Omental fat pad (tissue), 4 donors: ENCODE results near the gene MYBPC2. TPM values are rescaled to one million over a fixed set of nuclear protein-coding genes. Genes with fewer than 3 reads are reported as not detected.

ENCODE experiments used
- ATAC-seq: fragments of 150-250 bp; one replicate; pipeline ENCODE4 v1.9.1; 2016; ENCODE audit warnings: mild to moderate bottlenecking, moderate library complexity; ENCODE audit not compliant: low FRiP score
- DNase-seq: peaks from one replicate; pipeline ENCODE4 v3.0.0-alpha.2; 2019; ENCODE audit warnings: low spot score
- total RNA-seq, 4 donors: library from RNA; depleted of rRNA; stranded (reverse); fragments of >200 nt; gene quantifications; one replicate each; pipeline ENCODE4 v1.1.0, GENCODE V29; 2016
- TF ChIP-seq, protein P1 (sequence below), 3 donors: fragments of 450-650 bp; IDR thresholded peaks; one replicate each; pipeline ENCODE4 v1.5.1; 2016 to 2017; ENCODE audit warnings: antibody characterized with exemption in 3 of 3, mild to moderate bottlenecking in 3 of 3, moderate library complexity in 2 of 3

Gene MYBPC2
- total RNA-seq, 4 donors from 2014 or later, result 0.09 to 0.12 TPM; not detected in 2

DNA sequence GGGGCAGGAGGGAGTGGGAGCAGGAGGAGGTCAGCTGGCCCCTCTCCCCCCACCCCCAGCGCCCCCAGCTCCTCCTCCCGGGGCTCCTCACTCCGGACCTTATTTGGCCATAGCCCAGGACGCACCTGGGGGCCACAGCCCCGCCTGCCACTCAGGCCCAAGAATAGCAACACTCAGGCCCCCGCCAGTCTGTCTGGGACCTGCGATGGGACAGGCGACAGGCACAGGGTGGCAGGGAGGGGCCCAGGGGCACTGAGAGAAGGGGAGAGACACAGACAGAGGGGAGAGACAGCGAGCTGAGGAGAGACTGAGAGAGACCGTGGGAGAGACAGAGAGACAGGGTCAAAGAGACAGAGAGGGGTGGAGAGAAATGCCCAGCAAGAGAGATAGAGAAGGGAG lies 68.1 kb downstream of the MYBPC2 start:
- DNase-seq, result no peak
- no peak for ATAC-seq
- TF ChIP-seq, protein P1, sequence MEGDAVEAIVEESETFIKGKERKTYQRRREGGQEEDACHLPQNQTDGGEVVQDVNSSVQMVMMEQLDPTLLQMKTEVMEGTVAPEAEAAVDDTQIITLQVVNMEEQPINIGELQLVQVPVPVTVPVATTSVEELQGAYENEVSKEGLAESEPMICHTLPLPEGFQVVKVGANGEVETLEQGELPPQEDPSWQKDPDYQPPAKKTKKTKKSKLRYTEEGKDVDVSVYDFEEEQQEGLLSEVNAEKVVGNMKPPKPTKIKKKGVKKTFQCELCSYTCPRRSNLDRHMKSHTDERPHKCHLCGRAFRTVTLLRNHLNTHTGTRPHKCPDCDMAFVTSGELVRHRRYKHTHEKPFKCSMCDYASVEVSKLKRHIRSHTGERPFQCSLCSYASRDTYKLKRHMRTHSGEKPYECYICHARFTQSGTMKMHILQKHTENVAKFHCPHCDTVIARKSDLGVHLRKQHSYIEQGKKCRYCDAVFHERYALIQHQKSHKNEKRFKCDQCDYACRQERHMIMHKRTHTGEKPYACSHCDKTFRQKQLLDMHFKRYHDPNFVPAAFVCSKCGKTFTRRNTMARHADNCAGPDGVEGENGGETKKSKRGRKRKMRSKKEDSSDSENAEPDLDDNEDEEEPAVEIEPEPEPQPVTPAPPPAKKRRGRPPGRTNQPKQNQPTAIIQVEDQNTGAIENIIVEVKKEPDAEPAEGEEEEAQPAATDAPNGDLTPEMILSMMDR (IDR thresholded peaks at IDR 0.05), result no peak

DNA sequence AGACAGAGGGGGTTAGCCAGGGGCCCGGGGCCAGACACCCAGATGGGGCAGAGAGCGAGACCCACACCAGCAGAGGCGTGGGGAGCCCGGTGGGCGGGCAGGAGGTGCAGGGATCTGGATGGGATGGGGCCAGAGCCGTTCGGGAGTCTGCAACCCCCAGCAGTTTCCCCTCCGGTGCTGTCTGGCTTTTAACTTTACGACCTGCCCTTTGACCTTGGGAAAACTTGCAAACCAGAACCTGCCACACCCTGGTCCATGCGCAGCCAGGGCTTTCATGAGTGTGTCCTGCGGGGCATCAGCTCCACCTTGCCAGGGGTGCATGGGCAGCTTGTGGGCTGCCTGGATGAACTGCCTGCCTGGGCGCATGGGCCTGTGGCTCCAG lies 68.5 kb downstream of the MYBPC2 start:
- ATAC-seq (no peak), DNase-seq (no peak)
- TF ChIP-seq, protein P1 (IDR thresholded peaks at IDR 0.05), result no peak

DNA sequence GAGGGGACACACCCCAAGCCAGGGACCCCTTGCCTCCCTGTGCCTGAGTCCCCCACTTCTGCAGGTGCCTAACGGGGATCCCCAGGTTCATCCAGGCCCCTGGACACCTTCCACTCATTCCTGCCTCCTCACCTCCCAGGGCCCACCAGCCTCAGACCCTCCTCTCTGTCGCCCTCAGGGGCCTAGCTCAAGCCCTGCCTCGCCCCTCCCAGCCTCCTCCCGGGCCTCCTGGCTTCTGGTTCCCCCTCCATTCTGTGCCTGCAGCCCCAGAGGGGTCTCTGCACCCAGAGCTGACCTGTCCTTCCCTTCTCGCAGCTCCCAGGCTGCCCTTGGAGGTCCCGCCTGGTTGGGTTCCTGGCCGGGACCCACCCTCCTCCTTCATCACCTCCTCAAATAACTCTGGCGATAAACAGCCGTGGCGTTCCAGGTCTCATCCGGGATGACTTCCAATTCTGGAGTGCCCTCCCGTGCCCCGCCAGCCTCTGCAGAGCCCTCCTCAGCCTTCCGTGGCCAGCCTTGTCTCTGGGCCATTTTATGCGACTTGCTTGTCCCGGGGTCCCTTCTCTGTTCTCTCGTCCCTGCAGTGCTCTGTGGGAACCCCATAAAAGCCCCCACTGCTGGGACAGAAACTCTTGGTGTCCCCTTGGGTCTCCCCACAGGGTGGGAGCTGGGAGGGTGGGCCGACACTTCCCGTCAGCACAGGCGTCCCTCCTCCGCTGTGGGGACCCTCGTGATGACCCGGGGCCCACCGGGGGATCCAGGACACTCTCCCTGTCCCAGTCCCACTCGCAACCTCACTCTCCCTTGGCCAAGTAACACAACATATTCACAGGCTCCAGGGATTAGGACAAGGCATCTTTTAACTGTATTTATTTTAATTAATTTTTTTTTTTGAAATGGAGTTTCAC lies 69.1 kb downstream of the MYBPC2 start:
- DNase-seq (no peak), ATAC-seq (no peak)
- TF ChIP-seq, protein P1 (IDR thresholded peaks at IDR 0.05), result no peak

DNA sequence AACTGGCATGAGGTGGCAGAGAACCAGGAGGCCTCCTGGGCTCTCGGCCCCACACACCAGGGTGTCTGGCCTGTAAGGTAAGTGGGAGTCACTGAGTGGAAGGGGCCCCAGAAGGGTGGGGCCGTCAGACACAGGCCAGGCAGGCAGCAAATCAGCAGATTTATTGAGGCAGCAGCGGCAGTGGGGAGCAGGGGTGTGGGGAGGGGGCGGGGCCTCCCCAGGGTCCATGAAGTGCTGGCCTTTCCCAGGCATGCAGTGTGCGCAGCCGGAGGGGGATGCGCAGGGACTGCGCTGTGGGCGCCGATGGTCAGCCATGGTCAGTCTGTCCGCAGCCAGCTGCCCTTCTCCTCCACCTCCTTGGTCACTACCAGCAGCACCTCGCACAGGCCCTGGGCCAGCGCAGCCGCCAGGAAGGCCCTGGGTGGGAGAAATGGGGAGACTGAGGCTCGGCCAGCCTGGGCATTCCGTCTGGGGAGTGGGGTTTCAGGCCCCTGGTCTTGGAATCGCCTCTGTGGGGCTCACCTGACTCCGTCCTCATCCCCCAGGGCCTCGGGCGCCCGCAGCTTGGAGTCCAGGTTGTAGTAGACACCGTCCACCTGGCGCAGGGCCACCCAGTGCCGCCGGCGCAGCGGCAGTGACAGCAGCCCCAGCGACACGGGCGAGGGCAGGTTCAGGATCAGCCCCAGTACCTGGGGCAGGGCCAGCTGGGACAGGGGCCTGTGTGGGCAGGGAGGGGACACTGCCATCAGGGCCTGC lies 73.3 kb downstream of the MYBPC2 start:
- DNase-seq (no peak), ATAC-seq (no peak)
- TF ChIP-seq, protein P1 (IDR thresholded peaks at IDR 0.05), result no peak

DNA sequence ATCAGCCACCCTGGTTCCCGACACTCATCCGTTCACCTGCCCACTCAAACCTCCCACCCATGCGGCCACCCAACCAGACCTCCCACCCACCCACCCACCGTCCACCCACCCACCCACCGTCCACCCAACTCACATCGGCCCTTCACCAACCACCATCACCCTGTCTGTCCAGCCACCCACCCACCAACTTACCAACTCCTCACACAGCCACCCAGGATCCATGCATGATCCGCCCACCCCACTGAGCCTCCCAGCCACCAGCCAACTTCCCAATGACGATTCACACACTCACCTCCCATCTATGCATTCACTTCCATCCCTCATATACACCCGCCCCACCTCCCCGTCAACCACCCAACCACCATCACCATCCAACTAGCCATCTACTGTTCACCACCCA lies 74.0 kb downstream of the MYBPC2 start:
- no peak for DNase-seq
- ATAC-seq, result no peak
- TF ChIP-seq, protein P1 (IDR thresholded peaks at IDR 0.05), result no peak

DNA sequence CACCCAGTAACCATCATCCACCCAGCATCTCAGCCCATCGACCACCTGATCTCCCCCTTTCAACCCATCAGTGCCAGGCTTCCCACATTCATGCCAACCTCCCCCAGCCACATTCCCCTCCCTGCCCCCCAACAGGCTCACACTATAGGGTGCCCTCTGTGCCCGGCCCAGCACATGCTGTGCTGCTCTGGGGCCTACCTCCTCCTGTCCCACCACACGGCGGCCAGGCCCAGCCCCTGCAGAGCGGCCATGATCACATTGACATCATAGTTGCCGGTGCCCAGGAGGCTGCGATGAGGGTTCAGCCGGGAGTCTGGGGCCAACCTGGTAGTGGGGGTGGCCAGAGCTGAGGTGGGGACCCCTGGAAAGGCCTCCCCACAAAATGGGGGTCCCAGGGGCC lies 74.7 kb downstream of the MYBPC2 start:
- TF ChIP-seq, protein P1 (IDR thresholded peaks at IDR 0.05), result no peak
- no peak for DNase-seq
- no peak for ATAC-seq
